Ecto neural progenitor cell (in vitro differentiated cells): Measurements from ENCODE around the gene POU4F2.

ENCODE experiments used
- DNase-seq: peaks from one replicate; pipeline ENCODE4 v3.0.0-alpha.2; 2018; ENCODE audit warnings: low spot score

The POU4F2 gene

DNA sequence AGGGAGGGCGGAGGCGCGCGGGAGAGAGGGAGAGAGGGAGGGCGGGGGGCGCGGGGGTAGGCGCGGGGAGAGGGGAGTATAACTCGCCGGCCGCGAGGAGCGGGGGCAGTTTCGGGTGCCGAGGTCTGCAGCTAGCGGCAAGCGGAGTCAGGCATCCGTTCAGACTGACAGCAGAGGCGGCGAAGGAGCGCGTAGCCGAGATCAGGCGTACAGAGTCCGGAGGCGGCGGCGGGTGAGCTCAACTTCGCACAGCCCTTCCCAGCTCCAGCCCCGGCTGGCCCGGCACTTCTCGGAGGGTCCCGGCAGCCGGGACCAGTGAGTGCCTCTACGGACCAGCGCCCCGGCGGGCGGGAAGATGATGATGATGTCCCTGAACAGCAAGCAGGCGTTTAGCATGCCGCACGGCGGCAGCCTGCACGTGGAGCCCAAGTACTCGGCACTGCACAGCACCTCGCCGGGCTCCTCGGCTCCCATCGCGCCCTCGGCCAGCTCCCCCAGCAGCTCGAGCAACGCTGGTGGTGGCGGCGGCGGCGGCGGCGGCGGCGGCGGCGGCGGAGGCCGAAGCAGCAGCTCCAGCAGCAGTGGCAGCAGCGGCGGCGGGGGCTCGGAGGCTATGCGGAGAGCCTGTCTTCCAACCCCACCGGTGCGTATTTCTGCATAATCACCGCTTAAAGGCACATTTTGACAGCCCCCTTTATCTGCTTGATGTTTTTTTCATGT is at the start of gene POU4F2:
Gene POU4F2 (plus strand): TSS at position 108 of the 720 bp plus-strand sequence. CDS start 248 bp downstream, at position 356.
- DNase-seq, result peak; percentile 73

GRCh38 chr4:146590801-146591200 is 47.9 kb upstream of the POU4F2 start:
- DNase-seq, result no peak

- no peak for DNase-seq
These were observed 46.7 kb upstream of the POU4F2 start for GRCh38 chr4:146592019-146592418.

DNA sequence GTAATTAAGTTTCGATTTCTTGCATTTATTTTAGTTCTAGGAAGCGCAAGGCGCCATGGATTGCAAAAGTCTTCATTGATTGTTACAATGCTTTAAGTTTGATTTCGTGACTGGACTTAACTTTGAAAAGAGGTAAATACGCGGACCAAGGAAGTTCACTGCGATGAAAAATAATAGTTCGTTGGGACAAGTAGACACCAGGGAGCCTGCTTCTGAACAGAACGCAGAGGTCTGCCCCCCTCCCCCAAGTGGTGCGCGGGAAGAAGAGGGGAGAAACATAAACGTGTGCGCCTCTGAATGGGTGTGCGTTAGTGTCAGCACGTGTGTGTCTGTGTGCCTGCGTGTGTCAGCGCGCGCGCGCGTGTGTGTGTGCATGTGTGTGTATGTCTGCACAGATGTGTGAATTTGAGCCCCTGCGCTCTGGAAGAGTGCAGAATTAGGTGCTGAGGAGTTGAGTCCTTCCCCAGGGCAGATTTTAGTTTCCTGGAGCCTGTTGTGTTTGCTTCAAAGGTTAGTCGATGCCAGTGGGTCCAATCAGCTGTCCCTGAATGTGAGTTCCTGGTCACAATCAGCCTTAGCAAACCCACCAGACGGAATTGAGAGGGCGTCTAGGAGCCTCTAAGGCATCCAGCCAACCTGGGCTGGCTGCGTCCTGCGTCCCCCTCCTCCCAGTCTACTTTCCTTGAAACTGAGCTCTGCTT is 5.8 kb upstream of the POU4F2 start:
- no peak for DNase-seq

DNA sequence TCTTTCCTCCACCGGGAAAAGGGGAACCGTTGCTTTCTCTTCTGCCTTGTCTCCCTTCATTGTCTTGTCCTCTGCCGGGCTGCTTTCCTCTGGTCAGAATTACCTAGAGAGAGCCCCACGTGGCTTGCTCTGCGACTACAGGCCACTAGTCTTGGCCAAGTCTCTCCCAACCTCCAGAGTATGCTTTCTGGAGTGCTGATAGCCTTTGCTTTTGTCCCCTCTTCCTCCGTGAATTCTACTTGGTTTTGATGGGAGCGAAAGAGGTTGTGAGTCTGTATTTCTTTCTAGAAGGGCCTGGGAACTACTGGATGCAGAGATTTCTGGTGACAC is 5.3 kb upstream of the POU4F2 start:
- DNase-seq, result no peak

DNA sequence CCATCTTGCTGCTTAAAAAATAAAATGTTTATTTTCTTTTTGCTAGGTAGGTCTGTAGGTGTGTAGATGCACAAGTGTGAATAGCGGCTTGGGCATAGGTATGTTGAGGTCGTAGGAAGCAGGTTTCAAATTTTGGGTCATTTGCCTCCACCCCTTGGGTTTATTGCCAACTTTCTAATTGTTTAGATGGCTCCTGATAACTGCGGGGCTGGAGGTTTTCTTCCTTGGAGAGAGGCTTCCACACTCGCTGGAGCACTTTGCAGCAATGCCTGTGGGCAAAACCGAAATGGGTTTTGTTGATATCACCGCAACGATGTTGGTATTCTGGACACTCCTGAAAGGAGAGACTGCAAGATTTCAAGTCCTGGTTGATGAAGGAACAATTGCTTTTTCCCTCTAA is 3.9 kb upstream of the POU4F2 start:
- no peak for DNase-seq

- DNase-seq, result peak; percentile 57
These were observed 916 bp upstream of the POU4F2 start for GRCh38 chr4:146637621-146638332.

- peak; percentile 59 for DNase-seq
These were observed 334 bp upstream of the POU4F2 start for GRCh38 chr4:146638333-146638785.

GRCh38 chr4:146639506-146639932 is 826 bp downstream of the POU4F2 start:
- DNase-seq, result no peak

GRCh38 chr4:146640021-146640464 is 1.4 kb downstream of the POU4F2 start:
- DNase-seq, result no peak

DNA sequence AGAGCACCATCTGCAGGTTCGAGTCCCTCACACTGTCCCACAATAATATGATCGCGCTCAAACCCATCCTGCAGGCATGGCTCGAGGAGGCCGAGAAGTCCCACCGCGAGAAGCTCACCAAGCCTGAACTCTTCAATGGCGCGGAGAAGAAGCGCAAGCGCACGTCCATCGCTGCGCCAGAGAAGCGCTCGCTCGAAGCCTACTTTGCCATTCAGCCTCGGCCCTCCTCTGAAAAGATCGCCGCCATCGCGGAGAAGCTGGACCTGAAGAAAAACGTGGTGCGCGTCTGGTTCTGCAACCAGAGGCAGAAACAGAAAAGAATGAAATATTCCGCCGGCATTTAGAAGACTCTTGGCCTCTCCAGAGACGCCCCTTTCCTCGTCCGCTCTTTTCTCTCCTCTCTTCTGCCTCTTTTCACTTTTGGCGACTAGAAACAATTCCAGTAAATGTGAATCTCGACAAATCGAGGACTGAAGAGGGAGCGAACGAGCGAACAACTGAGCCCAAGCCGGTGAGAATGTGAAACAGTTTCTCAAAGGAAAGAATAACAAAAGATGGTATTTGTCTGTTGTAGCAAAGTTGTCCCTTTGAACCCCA is 1.9 kb downstream of the POU4F2 start:
- peak; percentile 58 for DNase-seq

DNA sequence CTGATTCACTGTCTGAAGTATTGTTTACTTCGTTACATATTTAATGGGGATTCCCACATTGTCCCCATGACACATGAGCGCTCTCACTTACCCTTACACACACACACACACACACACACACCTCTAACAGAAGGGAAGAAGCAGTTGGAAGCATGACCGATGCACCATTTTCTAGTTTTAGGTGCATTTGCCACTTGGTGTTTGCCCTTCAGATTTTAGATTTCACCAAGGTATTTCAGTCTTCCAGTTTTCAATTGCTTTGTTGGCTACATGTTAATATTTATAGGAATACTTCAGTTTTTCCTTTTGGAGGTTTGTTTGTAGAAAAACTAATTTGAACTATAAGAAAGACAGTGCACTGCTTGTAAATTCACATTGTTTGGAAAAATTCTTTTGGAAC is 3.1 kb downstream of the POU4F2 start:
- DNase-seq, result no peak

GRCh38 chr4:146643812-146644401 is 5.2 kb downstream of the POU4F2 start:
- DNase-seq, result no peak

- no peak for DNase-seq
These were observed 7.2 kb downstream of the POU4F2 start for GRCh38 chr4:146645921-146646320.

- DNase-seq, result no peak
These were observed 8.1 kb downstream of the POU4F2 start for GRCh38 chr4:146646593-146647325.

GRCh38 chr4:146647615-146648460 is 9.1 kb downstream of the POU4F2 start:
- peak; percentile 67 for DNase-seq

- no peak for DNase-seq
These were observed 9.7 kb downstream of the POU4F2 start for GRCh38 chr4:146648461-146648783.

DNA sequence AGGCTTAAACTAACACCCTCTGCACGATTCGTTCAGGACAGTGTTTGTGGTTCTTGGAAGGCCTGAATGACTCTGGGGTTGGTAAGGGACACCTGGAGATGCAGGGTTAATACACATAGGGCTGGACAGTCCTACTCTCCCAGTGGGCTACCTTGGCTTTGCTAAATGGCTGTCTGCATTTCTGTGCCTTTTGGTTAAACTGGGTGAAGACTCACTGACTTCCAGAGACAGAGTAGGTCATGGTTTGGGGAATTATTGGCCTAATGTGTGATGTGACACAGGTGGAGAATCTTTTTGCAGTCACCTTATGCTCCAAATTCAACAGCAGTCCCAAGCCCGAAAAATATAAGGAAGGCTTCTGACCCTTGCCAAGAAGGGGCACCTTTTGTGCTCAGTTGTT is 10.5 kb downstream of the POU4F2 start:
- no peak for DNase-seq

GRCh38 chr4:146650034-146650433 is 11.3 kb downstream of the POU4F2 start:
- no peak for DNase-seq

DNA sequence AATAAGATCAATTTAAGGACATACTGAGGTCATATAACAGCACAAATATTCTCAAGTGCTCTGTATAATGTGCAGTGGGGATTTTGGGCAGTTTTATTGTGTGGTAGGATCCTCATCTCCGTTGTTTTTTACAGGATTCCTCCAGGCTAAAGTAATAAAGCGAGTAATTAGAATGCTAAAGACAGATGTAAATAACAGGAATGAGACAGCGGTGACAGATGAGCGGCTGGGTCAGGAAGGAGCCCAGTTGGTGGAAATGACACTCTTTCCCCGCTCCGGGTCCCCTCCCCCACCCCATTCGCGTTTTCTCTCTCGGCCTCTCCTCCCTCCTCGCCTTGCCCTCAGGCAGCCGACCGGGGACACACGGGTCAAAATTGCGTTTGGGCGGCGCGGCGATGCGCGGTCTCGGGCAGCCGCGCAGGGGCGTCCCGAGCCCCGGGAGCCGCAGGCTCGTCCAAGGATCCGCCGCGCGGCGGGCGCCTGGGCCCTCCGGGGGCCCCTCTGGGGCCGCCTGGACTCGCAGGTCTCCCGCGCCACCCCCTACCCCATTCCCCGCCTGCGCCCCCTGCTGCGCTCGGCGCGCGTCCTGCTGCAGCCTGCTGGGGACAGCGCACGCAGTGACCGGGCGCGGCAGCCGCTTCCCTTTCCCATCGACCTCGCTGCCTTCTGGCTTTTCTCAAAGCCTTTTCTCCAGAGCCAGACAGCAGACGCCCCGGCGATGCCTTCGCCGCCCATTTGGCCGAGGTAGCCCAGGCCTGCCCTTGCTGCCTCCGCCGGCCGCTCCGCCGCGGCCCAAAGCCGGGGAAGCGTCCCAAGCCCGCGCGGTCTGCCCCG is 16.2 kb downstream of the POU4F2 start:
- peak; percentile 82 for DNase-seq
